HepG2 (cell line): ENCODE results near the gene CTU2. TPM values are rescaled to one million over a fixed set of nuclear protein-coding genes. Genes with fewer than 3 reads are reported as not detected.

ENCODE experiments used
- CBFB ChIP-seq: sonication (generic); formaldehyde crosslinking; IDR thresholded peaks from 2 replicates; pipeline ENCODE4 v1.4.0; 2020; ENCODE audit warnings: missing genetic modification reagents
- HOXD1 ChIP-seq: sonication (generic); formaldehyde crosslinking; IDR thresholded peaks from 2 replicates; pipeline ENCODE4 v1.5.0; 2020; ENCODE audit warnings: missing genetic modification reagents
- ISX ChIP-seq: sonication (generic); formaldehyde crosslinking; conservative IDR thresholded peaks from 2 replicates; pipeline ENCODE4 v1.5.0; 2020; ENCODE audit warnings: missing genetic modification reagents
- PATZ1 ChIP-seq: sonication (generic); formaldehyde crosslinking; IDR thresholded peaks from 2 replicates; pipeline ENCODE4 v1.4.0; 2020; ENCODE audit warnings: missing genetic modification reagents
- REL ChIP-seq: sonication (generic); formaldehyde crosslinking; conservative IDR thresholded peaks from 2 replicates; pipeline ENCODE4 v1.8.0; 2022; ENCODE audit warnings: mild to moderate bottlenecking, missing genetic modification reagents, moderate library complexity
- RFX1 ChIP-seq: fragments of 450-650 bp; IDR thresholded peaks from 2 replicates; pipeline ENCODE4 v1.6.1; 2017
- RXRA ChIP-seq: sonication (generic); formaldehyde crosslinking; IDR thresholded peaks from 2 replicates; pipeline ENCODE4 v1.5.1; 2020; ENCODE audit warnings: missing genetic modification reagents
- SIN3A ChIP-seq: IDR thresholded peaks from 2 replicates; pipeline ENCODE4 v1.6.1; 2011; ENCODE audit warnings: low read depth, mild to moderate bottlenecking, control low read depth, low read length, borderline replicate concordance
- SMC3 ChIP-seq: IDR thresholded peaks from 2 replicates; pipeline ENCODE4 v1.6.1; 2011; ENCODE audit warnings: low read length, improper control_type of control experiment
- SRSF9 ChIP-seq: fragments of 200-400 bp; formaldehyde crosslinking; IDR thresholded peaks from 2 replicates; pipeline ENCODE4 v1.6.1; 2018; ENCODE audit warnings: borderline replicate concordance, mild to moderate bottlenecking, low read depth, low read length; ENCODE audit not compliant: insufficient read depth, poor library complexity, severe bottlenecking
- TCF7 ChIP-seq: sonication (generic); IDR thresholded peaks from 2 replicates; pipeline ENCODE4 v1.6.1; 2016; ENCODE audit warnings: antibody characterized with exemption, low read depth
- THAP9 ChIP-seq: sonication (generic); formaldehyde crosslinking; IDR thresholded peaks from 2 replicates; pipeline ENCODE4; 2020; ENCODE audit warnings: missing genetic modification reagents, mild to moderate bottlenecking, borderline replicate concordance
- ZBTB44 ChIP-seq: sonication (generic); formaldehyde crosslinking; IDR thresholded peaks from 2 replicates; pipeline ENCODE4 v1.4.0; 2020; ENCODE audit warnings: missing genetic modification reagents
- ZFP82 ChIP-seq: sonication (generic); formaldehyde crosslinking; IDR thresholded peaks from 2 replicates; pipeline ENCODE4 v1.5.1; 2020; ENCODE audit warnings: mild to moderate bottlenecking, missing genetic modification reagents, borderline replicate concordance
- ZNF607 ChIP-seq: sonication (generic); formaldehyde crosslinking; IDR thresholded peaks from 2 replicates; pipeline ENCODE4 v1.5.1; 2020; ENCODE audit warnings: missing genetic modification reagents, mild to moderate bottlenecking, borderline replicate concordance
- ZNF691 ChIP-seq: sonication (generic); formaldehyde crosslinking; IDR thresholded peaks from 2 replicates; pipeline ENCODE4 v1.4.0; 2020; ENCODE audit warnings: missing genetic modification reagents, low read depth, mild to moderate bottlenecking, borderline replicate concordance
- ZNF709 ChIP-seq: sonication (generic); formaldehyde crosslinking; IDR thresholded peaks from 2 replicates; pipeline ENCODE4 v1.5.0; 2020; ENCODE audit warnings: mild to moderate bottlenecking, missing genetic modification reagents
- ZNF75D ChIP-seq: sonication (generic); formaldehyde crosslinking; IDR thresholded peaks from 2 replicates; pipeline ENCODE4 v1.8.1; 2023; ENCODE audit warnings: missing genetic modification reagents, mild to moderate bottlenecking, borderline replicate concordance
- ZNF782 ChIP-seq: sonication (generic); formaldehyde crosslinking; IDR thresholded peaks from 2 replicates; pipeline ENCODE4 v1.4.0; 2020; ENCODE audit warnings: missing genetic modification reagents, mild to moderate bottlenecking, borderline replicate concordance
- polyA plus RNA-seq, 8 experiments: library from polyadenylated mRNA; depleted of rRNA in 3 of 8; stranded (reverse) in 7 of 8; unstranded in 1 of 8; fragments of >200 nt; fragmentation: Illumina TruSeq in 4 of 8; extraction: Trizol in 4 of 8; gene quantifications; 2 replicates each; pipeline versions ENCODE4 v1.2.1 to v1.2.3, GENCODE V29; 2011 to 2016; ENCODE audit warnings: low read depth in 4 of 8, missing spikeins in 1 of 8, mixed read lengths in 1 of 8; ENCODE audit not compliant: insufficient read depth in 1 of 8
- total RNA-seq, 5 experiments: library from RNA; depleted of rRNA; stranded (reverse); fragments of >200 nt; fragmentation: Illumina TruSeq; extraction: Trizol; gene quantifications; 2 replicates each; pipeline ENCODE4 v1.2.3, GENCODE V29; 2016; ENCODE audit warnings: low read depth in 1 of 5

Gene CTU2
- total and polyA plus RNA-seq, 2 of the 13 experiments (the other 11 are each of a cell fraction or from before 2014, with no cell fraction given): 13.3 to 21.9 TPM

- peak; percentile 76; the same call in 1 of the 2 replicates for TF ChIP-seq RXRA (CRISPR knock-in tag)
- no peak for TF ChIP-seq ZNF691 (CRISPR knock-in tag)
- no peak for TF ChIP-seq ZNF75D
- TF ChIP-seq REL (CRISPR knock-in tag): no peak
- TF ChIP-seq HOXD1: no peak
- no peak for TF ChIP-seq THAP9 (CRISPR knock-in tag)
- TF ChIP-seq TCF7: no peak
- no peak for TF ChIP-seq SRSF9
- TF ChIP-seq SIN3A: peak; percentile 70; the same call in 1 of the 2 replicates
- TF ChIP-seq ZFP82 (CRISPR knock-in tag): 0 out of 2 replicates have a peak, but pooled peaks have one; percentile 28
- no peak; the same call in none of the 2 replicates for TF ChIP-seq ZNF607
- no peak for TF ChIP-seq ISX
- TF ChIP-seq CBFB (CRISPR knock-in tag): no peak
- 0 out of 2 replicates have a peak, but pooled peaks have one; percentile 42 for TF ChIP-seq ZNF709
- TF ChIP-seq ZBTB44 (CRISPR knock-in tag): no peak
- TF ChIP-seq RFX1: no peak
- peak; percentile 91 for TF ChIP-seq PATZ1 (CRISPR knock-in tag)
- TF ChIP-seq SMC3: no peak
- TF ChIP-seq ZNF782 (CRISPR knock-in tag): no peak
These were observed 53.1 kb downstream of the CTU2 start (continued) for GRCh38 chr16:88759245-88759975.
